A549 (cell line): ENCODE results near the gene MORC2.

ENCODE experiments used
- EP300 ChIP-seq, 2 experiments: fragments of >200 bp; sonication (Bioruptor Twin); formaldehyde crosslinking; IDR thresholded peaks; 2 replicates in 1 of 2; 3 replicates in 1 of 2; pipeline ENCODE4 v1.6.1; 2016 to 2017
- FOSL2 ChIP-seq, 2 experiments: fragments of 450-650 bp in 1 of 2; fragments of >200 bp in 1 of 2; sonication (Bioruptor Twin) in 1 of 2; formaldehyde crosslinking; IDR thresholded peaks; 2 replicates each; pipeline versions ENCODE4 v1.5.0 to v1.6.1; 2016 to 2020; ENCODE audit warnings: mild to moderate bottlenecking in 1 of 2, moderate library complexity in 1 of 2
- POLR2A ChIP-seq: IDR thresholded peaks from 2 replicates; pipeline ENCODE4 v1.6.1; 2012; ENCODE audit warnings: mild to moderate bottlenecking, low read length
- POLR2AphosphoS2 ChIP-seq: conservative IDR thresholded peaks from 2 replicates; pipeline ENCODE4 v1.6.1; 2012; ENCODE audit warnings: low read length, improper control_type of control experiment, inconsistent platforms
- TF ChIP-seq, protein P1 (sequence below): fragments of >200 bp; sonication (Bioruptor Twin); formaldehyde crosslinking; IDR thresholded peaks from 3 replicates; pipeline ENCODE4 v1.5.1; 2016

DNA sequence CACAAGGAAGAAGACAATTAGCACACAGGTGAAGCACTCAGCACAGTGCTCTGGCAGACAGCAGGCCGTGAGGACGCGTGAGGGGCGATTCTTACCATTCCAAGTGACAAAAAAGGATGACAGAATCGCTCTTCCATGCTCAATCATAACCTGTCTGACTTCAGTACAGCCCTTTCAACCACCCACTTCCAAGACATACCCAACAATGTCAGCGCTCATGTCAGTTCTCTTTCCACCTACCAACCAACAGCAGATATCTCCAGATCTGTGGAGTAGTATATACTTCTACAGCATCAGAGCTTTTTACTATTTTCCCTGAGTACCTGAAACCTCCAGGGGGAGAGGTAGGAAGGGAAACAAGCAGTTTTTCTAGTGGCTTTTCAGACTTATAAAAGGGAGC, 40.2 kb downstream of the MORC2 start:
- TF ChIP-seq POLR2A (no peak), EP300 (IDR thresholded peaks at IDR 0.05) (no peak), POLR2AphosphoS2 (no peak), FOSL2 (IDR thresholded peaks at IDR 0.05) (no peak), FOSL2 (CRISPR knock-in tag; IDR thresholded peaks at IDR 0.05) (no peak)
- TF ChIP-seq, protein P1, sequence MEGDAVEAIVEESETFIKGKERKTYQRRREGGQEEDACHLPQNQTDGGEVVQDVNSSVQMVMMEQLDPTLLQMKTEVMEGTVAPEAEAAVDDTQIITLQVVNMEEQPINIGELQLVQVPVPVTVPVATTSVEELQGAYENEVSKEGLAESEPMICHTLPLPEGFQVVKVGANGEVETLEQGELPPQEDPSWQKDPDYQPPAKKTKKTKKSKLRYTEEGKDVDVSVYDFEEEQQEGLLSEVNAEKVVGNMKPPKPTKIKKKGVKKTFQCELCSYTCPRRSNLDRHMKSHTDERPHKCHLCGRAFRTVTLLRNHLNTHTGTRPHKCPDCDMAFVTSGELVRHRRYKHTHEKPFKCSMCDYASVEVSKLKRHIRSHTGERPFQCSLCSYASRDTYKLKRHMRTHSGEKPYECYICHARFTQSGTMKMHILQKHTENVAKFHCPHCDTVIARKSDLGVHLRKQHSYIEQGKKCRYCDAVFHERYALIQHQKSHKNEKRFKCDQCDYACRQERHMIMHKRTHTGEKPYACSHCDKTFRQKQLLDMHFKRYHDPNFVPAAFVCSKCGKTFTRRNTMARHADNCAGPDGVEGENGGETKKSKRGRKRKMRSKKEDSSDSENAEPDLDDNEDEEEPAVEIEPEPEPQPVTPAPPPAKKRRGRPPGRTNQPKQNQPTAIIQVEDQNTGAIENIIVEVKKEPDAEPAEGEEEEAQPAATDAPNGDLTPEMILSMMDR = no peak
